Stimulated activated CD8-positive, alpha-beta memory T cell treated with anti-CD3 and anti-CD28 coated beads, Interleukin-4, amount 100 ng/mL, for 48 hours (primary cell): Measurements from ENCODE around the gene TRERF1.
"Not testable (repeated sequence)": the region's sequence is repeated elsewhere in the genome, so short reads cannot be mapped to it uniquely, and the experiment has no call there.

Experiments
- DNase-seq: peaks from one replicate; pipeline ENCODE4 v3.0.0-alpha.2; 2020

TRERF1 gene

GRCh38 chr6:42210551-42210950, 241.2 kb downstream of the TRERF1 start:
- no peak for DNase-seq

- DNase-seq: not testable (repeated sequence)
These were observed 244.2 kb downstream of the TRERF1 start for GRCh38 chr6:42207559-42207958.

GRCh38 chr6:42204768-42205282, 246.9 kb downstream of the TRERF1 start:
- no peak for DNase-seq

- no peak for DNase-seq
These were observed 248.5 kb downstream of the TRERF1 start for GRCh38 chr6:42203183-42203582.

GRCh38 chr6:42202131-42202915, 249.4 kb downstream of the TRERF1 start:
- not testable (repeated sequence) for DNase-seq

- DNase-seq: no peak
These were observed 250.3 kb downstream of the TRERF1 start for GRCh38 chr6:42201382-42201781.

GRCh38 chr6:42200035-42200434, 251.7 kb downstream of the TRERF1 start:
- no peak for DNase-seq

- no peak for DNase-seq
These were observed 252.4 kb downstream of the TRERF1 start for GRCh38 chr6:42199106-42199981.

GRCh38 chr6:42197555-42198362, 254.0 kb downstream of the TRERF1 start:
- DNase-seq: no peak

- no peak for DNase-seq
These were observed 256.3 kb downstream of the TRERF1 start for GRCh38 chr6:42195415-42195814.

GRCh38 chr6:42194056-42194455, 257.7 kb downstream of the TRERF1 start:
- no peak for DNase-seq

GRCh38 chr6:42193491-42193894, 258.2 kb downstream of the TRERF1 start:
- DNase-seq: no peak

GRCh38 chr6:42192385-42192784, 259.3 kb downstream of the TRERF1 start:
- not testable (repeated sequence) for DNase-seq

GRCh38 chr6:42190554-42191183, 261.1 kb downstream of the TRERF1 start:
- DNase-seq: no peak

- no peak for DNase-seq
These were observed 263.3 kb downstream of the TRERF1 start for GRCh38 chr6:42188406-42188805.

GRCh38 chr6:42185597-42185996, 266.1 kb downstream of the TRERF1 start:
- no peak for DNase-seq

- DNase-seq: no peak
These were observed 267.3 kb downstream of the TRERF1 start for GRCh38 chr6:42184475-42184874.

- no peak for DNase-seq
These were observed 269.6 kb downstream of the TRERF1 start for GRCh38 chr6:42182101-42182500.

GRCh38 chr6:42179945-42180313, 271.8 kb downstream of the TRERF1 start:
- DNase-seq: peak; percentile 53

GRCh38 chr6:42179261-42179944, 272.3 kb downstream of the TRERF1 start:
- no peak for DNase-seq

GRCh38 chr6:42177514-42178364, 274.0 kb downstream of the TRERF1 start:
- DNase-seq: peak; percentile 53
